GM19455 (cell line): ENCODE data around the gene ENGASE.

ENCODE experiments used
- ATAC-seq: cut with Tn5 transposase; IDR thresholded peaks from one replicate; pipeline ENCODE4 v1.9.1; 2021; ENCODE audit not compliant: unreplicated experiment

The ENGASE gene

DNA sequence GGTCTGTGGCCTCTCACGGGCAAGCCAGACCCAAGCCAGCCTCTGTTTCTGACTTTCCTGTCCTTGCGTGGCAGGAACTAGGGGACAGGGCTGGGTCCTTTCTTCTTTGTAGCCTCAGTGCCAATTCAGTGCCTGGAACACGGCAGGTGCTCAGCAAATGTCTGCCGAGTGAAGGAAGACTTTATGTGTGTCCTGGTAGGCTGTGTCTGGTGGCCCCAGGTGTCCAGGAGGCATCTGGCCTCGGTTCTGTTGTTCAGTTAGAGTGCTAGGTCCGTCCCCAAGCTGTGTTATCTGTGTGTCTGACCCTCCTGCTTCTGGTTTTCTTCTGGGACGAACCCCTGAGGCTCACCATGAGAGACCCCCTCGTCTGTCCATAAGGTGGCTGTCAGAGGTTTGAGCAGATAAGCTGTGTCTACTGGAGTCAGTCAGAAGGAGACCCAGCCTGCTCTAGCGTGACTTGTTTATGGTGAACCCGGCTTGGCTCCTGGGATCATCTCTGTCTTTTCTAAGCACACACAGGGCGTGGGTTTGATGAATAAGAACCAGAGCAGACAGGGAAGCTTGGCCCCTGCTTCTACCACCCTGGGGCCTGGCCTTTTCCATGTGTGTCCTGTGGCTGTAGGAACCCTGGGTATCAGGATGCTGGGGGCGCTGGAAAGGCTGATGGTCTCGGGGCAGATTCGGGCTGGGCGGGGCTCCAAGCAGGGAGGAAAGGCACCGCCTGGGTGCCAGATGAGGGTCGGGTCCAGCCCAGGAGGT lies 39.3 kb downstream of the ENGASE start:
- ATAC-seq: no peak

DNA sequence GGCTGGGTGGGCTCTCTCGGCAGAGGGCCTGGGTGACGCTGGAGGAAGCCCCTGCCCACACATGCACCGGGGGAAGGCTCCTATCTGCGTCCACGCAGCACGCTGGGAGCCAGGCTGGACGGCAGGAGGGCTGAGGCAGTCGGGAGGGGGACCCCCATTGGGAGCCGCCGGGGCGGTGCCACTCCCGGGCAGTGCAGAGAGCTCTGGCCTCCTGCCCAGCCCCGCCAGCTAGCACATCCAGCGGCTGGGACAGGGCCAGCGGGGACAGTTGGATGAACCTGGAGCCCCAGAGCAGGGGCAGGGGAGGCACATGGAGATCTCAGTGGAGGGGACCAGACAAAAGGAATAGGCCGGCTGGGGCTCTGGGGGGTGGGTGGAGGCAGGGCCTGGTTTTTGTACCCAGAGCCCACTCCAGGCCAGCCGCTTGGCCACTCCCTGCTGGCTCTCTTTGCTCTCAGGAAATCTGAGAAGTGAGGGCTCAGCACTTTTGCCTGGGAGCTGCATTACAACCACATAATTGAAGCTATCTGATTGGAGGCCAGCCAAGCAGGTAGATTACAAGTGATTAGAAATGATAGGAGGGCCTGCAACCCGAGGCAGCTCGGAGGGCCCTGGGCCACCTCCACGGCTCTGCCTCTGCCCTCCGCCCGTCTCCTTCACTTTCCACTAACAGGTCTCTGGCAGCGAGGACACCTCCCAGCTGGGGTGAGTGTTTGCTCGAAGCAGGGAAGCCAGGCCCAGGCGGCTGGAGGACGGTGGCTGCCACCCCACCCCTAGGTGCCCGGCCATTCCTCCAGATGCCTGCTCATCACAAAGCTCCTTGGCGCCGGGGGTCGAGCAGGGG lies 40.1 kb downstream of the ENGASE start:
- no peak for ATAC-seq

DNA sequence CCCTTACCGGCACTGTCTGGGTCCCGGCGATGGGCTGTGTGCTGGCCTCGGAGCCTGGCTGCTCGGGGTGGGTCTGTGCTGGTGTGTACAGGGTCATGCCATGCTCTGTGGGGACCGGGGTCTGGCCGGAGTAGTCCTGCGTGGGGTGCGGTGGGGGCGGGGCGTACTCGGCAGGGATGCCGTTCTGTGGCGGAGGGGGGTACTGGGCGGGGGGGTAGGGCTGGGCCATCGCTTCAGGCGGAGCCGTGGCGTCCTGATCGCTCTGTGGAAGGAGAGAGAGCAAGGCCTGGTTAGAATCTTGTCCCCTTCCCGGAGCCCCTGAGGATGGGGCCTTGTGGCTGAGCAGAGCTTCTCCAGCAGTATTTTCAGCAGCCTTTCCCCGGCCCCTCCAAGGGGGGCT lies 40.9 kb downstream of the ENGASE start:
- ATAC-seq: no peak

DNA sequence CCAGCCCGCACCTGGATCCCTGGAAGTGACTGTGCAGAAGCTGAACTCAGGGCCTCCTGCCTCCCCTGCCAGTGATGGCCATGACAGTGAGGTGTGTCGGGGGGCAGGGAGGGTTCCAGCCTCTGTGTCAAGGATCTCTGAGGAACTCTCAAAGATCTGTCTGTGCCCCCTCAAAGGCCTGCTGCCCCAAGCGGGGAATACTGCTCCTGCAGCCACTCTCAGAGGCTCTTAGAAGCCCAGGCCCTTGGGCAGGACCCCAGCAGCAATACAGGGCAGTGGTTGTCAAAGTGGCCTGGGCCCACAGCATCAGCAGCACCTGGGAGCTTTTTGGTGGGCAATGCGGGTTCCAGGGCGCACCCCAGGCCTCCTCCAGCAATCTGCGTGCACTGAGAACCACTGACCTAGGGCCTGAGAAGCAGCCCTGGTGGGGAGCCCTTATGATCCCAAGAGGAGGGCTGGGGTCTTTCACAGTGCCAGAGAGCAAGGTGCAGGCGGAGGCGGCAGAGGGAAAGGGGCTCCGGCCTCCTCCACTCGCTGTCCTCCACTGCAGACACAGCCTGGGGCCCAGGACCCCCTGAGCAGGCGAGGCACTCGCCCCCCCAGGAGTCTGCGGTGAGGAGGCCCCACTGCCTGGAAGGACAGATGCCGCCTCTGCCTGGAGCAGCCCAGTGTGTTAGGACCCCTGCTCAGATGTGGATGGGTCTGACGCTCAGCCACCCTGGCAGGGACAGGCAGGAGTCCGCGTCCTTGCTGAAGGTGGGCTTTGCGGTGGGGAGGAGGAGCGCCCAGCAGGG lies 42.1 kb downstream of the ENGASE start:
- no peak for ATAC-seq

DNA sequence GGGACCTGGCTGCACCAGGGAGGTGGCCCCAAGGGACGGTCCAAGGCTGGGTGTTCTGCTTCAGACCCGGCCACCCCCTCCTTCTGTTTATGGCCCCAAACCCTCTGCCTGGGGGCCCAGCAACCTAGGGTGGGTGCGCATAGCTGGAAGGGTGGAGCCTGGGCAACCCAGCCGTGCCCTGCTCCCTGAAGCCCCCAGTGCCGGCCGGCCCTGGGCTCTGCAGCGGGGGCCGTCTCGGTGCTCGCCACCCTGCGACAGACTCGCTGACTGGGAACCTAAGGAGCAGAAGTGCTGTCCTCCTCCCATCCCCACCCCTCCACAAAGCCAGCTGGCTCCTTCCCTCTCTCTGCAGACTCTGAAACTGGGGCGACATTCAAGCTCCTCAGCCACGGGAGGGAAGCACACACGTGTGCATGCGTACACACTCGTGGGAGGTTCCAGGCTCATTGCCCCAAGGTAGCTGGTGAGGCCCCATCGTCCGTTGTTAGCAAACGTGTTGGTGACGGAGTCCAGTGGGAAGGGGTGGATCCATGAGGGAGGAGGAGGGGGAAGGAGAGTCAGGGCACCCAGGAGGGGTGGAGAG lies 43.4 kb downstream of the ENGASE start:
- no peak for ATAC-seq

DNA sequence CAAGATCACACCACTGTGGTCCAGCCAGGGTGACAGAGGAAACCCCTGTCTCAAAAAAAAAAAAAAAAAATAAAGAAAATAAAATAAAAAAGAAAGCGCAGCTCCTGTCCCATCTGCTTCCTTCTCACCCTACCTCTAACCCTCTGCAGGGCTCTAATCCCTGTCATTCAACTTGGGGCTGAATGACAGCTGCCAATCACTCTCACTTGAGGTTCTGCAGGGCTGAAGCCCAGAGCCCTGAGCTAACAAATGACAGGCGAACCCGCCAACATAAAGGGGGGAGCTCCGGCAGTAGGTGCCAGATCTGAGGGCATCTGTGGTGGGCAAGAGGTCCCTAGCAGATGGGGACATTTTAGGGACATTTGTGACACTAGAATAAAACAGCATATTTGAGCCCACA lies 44.3 kb downstream of the ENGASE start:
- no peak for ATAC-seq

DNA sequence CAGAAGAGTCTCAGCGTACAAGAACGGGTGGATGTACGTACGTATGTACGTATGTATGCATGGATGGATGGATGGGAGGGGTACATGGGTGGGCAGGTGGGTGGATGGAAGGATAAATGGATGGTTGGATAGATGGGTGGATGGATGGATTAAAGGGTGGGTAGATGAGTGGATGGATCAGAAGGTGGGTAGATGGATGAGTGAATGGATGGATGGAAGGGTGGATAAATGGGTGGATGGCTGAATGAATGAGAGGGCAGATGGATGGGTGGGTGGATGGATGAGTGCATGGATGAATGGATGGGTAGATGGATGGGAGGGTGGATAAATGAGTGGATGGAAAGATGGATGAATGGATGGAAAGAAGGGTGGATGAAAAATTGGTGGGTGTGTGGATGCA lies 45.6 kb downstream of the ENGASE start:
- no peak for ATAC-seq

DNA sequence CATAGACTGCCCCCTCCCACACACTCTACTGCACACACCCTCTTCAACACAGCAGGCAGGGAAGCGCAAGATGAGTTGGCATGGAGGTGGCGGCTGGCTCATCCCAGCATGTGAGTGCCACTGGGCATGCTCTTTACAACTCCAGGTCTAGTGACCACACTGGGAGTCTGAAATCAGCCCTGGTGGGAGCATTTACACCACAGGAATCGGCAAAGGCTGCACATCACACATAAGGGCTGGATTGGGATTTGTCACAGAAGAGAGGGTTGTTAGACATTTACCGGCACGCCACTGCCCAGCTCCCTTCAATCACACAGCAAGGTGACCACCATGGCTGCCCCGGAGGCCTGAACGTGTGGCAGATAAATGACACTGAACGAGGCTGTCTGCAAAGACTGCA lies 49.4 kb downstream of the ENGASE start:
- no peak for ATAC-seq

DNA sequence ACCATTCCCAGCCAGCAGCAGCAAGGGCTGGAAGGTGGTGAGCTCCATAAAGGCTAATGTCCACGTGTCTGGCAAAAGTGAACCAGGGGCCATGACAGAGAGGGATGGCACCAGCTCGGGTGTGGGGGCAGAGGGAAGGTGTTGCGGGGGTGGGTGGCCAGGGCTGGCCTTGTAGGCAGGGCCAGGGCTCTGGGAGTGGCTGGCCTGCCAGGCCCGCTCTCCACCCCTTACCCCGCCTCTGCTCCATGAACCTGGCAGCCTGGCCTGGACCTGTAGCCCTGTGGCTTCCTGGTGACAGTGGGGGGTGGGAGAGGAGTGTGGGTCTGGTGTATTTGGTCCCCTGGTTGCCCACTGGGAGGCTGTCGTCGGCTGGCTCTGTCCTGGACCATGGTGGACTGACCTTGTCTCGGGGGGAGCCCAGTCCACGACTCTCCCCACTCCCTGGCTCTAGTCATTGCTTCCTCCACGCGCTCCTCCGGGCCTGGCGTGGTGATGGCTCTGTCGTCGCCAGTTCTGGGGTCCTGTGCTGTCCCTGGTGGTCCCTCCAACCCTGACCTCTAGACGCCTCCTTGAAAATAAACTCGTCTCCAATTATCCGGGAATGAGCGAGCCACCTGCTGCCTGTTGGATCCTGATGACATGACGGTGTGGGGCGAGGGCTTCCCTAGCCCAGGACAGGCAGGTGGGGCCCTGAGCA lies 50.0 kb downstream of the ENGASE start:
- ATAC-seq: no peak

DNA sequence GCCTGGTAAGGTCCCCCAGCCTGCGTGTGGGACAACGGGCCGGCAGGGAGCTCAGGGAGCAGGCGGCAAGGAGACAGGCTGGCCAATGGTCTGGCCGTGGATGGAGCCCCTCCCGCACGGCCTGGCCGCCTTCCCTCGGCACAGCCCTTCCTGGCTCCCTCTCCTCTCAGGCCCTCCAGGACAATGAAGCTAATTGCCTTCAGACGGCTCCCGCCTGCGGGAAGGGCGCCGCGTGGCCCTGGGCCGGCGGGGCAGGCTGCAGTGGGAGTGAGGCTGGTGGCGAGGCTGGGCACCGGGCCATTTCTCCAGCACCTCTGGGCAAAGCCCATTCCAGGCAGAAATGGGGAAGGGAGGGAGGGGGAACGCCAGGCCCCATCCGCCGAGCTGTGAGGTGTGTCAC lies 50.9 kb downstream of the ENGASE start:
- no peak for ATAC-seq

DNA sequence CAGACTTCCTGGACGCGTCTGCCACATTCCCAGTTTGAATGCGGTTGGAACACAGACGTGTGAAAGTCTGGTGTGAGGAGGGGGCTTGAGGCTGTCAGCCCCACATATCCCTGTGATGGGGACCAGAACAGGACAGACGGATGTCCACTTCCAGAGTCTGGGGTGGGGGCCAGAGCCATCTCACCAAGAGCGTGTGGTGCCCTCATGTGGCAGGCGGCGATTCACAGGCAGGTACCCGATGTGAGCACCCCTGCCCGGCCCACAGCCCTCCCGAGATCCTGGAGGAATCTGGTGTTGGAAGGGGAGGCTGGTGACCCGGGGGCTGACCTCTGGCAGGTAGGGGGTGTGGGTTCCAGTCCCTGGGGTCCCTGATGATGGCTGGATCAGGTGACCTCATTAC lies 51.5 kb downstream of the ENGASE start:
- no peak for ATAC-seq

DNA sequence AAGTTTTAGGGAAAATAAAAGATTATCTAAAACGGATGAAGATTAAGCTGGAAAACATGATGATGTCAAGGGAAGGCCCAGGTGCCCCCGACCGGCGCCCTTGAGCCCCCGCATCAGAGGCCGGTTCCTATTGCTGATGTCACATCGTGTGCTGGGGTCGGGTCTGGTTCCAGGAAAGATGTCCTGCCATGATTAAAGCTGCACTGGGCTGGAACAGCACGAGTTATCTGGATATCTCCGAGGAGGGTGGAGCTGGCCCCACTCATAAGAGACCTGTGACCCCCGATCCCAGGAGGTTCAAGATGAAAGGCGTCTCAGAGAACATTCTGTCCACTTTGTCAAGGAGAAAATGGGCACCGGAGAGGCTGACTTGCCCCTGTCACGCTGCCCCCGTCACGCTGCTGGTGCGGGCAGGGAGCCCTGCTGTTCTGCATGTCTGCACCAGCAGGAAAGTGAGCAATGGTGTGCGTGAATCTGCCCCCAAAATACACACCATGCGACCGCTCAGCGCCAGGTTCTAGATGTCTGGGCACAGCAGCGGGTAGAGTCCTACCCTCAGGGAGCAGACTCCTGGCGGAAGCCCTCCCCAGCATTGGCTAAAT lies 53.0 kb downstream of the ENGASE start:
- no peak for ATAC-seq

DNA sequence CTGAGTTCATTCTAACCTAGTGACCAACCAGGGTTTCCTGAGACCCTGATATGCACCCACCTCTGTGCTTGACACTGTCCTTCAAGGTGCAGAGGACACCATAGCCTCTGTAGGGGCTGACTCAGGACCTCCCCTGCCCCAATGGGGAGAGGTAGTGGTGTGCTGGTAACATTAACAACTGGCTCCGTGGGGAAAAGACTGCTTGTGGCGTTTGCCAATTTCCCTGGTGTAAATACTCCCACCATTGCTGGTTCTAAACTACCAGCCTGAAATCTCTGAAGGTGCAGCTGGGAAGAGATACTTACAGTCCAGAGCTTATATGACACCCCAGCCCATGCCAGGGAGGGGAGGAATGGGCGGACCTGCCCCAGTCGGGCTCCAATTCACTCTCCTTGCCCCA lies 54.9 kb downstream of the ENGASE start:
- no peak for ATAC-seq

DNA sequence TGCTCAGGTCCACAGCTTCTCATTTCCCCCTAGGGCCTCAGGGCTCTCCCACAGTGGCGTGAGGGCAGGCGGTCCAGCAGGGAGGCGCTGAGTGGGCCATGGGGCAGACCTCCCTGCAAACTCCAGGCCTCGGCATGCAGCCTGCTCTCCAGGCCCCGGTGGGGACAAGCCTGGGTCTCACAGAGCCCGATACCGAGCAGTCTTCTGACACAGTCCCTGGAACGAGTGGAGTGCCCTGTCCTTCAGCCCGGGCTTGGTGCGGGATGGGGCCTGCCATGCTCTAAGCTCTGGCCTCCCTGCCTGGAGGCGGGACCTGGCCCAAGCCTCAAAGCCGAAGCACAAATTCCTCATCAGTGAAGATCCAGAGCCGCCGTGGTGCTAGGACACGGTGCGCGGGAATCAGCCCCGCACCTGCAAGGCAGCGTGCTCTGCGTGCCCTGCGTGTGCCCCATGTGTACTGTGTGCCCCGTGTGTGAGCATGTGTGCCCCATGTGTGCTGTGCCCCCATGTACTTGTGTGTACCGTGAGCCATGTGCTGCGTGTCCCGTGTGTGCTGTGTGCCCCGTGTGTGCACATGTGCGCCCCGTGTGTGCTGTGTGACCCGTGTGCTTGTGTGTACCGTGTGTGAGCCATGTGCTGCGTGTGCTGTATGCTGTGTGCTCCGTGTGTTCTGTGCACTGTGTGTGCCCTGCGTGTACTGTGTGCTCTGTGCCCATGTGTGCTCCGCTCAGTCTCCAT lies 56.1 kb downstream of the ENGASE start:
- no peak for ATAC-seq

DNA sequence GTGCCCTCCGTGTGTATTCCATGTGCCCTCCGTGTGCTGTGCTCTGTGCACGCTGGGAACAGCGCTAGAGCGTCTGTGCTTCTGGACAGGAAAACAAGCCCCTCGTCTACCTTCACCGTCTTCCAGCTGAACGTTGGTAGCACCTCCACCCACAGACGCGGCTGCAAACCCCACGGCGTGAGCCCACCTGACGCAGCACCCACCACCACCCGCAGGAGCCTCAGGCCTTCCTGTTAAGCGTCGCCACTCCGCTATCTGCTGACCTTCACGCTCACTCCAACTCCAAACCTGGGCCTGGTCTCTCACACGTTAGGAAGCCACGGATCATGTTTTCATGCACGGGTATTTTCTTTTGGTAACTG lies 56.6 kb downstream of the ENGASE start:
- no peak for ATAC-seq

DNA sequence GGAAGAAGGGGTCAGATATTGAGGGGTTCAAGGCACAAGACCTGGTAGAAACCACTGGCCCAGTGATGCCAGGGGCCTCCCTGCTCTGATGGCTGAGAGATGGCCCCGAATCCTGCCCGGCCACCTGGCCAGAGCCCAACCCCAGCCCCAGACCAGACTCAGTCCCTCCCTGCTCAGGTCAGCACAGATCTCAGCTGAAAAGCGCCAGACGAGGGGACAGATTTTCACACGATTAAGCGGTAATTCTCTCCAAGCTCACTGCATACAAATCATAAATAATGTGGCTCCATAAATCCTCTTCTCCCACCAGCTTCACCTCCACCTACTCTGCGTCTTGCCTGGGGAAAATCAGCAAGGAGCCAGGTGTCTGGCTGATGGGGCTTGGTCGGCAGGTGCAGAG lies 57.1 kb downstream of the ENGASE start:
- no peak for ATAC-seq

DNA sequence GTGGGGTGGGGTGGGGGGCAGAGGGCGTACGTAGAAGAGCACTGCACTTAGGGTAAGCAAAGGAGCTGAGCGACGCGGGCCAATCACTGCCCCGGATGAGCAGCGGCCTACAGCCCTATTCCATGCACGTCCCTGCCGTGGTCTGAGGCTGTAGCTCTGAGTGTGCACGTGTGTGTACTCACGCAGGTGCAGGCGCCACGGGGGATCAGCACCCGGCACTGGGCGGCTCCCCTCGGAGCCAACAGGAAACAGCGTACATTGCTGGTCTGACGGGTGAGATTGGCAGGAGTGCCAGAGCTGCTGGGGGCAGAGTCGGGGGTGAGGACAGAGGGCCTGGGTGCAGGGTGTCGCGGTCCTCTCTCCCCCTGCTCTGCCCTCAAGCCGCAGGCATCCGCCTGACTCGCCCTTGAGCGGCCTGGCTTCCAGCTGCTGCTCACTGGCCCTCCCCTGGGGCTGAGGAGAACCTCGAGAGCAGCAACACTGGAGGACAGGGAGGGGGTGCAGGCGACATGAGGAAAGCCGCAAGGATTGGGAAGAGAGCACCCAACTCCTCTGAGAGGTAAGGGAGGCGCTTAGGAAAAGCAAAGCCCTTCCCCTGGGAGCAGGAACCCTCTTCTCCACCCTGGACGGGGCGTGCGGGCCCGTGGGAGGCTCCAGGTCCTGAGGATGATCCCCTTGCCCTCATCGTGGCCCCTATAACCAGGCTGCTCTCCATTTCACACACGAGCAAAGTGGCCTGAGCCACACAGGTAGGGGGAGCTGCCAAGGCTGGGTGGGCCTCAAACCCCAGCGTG lies 57.8 kb downstream of the ENGASE start:
- no peak for ATAC-seq

DNA sequence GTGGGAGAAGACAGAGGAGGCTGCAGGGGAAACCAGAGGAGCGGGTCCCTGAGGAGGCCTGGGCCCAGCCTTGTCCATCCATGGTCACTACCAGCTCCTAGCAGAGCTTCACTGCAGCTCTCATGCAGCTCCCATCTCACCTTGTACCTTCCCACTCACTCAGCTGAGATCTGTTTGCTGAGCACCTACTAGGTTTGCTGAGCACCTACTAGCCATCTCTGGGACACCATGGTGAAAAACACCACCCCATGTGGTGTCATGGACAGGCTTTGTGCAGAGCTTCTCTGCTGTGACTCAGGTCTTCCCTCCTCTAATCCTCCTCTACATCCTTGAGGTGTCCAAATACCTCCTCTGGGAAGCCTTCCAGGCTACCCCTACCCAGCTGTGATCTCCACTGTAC lies 58.6 kb downstream of the ENGASE start:
- no peak for ATAC-seq

DNA sequence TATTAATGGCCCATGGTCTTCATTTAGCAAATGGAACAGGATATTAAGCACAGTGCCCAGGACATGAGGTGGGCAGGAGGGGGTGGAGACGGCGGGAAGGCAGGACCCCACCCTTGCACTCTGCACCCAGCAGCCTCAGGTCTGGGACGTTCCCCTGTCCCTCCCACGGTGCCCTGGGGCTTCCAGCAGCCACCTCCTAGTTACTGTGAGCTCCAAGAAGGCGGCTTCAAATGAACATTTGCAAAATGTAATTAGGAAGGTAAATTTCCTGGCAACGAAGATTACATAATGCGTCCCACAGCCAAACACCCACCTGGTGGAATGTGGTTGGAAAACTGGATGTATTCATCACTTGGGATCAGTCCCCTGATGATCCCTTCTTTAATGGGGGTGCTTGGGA lies 59.4 kb downstream of the ENGASE start:
- no peak for ATAC-seq
